GM21576 (cell line): ENCODE results near the gene MED28.

ENCODE experiments used
- ATAC-seq: cut with Tn5 transposase; IDR thresholded peaks from one replicate; pipeline ENCODE4 v1.9.1; 2021; ENCODE audit warnings: mild to moderate bottlenecking, moderate library complexity; ENCODE audit not compliant: unreplicated experiment

Gene MED28

DNA sequence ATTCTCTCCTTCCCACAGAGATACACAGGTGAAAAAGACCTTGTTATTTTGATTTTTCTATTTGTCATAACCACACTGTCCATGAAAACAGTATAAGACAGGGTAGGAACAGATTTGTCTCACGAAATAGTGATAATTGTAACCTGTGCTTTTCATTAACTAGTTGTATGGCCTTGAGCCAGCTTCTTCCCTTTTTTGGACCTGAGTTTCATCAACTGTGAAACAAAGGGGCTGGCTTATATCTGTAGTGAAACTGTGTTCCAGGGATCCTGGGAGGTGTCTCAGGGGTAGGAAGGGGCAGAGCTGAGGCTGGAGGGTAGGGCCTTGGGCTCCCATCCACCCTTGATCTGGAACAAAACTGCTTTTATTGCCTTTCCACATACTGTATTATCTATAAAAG is 50.9 kb downstream of the MED28 start:
- ATAC-seq: peak; percentile 27

GRCh38 chr4:17665852-17666251 is 51.4 kb downstream of the MED28 start:
- no peak for ATAC-seq

- ATAC-seq: peak; percentile 1
Observed at GRCh38 chr4:17667253-17667652, 52.8 kb downstream of the MED28 start.

GRCh38 chr4:17667653-17668201 is 53.3 kb downstream of the MED28 start:
- ATAC-seq: peak; percentile 32

- ATAC-seq: no peak
Observed at GRCh38 chr4:17670423-17670822, 56.0 kb downstream of the MED28 start.

DNA sequence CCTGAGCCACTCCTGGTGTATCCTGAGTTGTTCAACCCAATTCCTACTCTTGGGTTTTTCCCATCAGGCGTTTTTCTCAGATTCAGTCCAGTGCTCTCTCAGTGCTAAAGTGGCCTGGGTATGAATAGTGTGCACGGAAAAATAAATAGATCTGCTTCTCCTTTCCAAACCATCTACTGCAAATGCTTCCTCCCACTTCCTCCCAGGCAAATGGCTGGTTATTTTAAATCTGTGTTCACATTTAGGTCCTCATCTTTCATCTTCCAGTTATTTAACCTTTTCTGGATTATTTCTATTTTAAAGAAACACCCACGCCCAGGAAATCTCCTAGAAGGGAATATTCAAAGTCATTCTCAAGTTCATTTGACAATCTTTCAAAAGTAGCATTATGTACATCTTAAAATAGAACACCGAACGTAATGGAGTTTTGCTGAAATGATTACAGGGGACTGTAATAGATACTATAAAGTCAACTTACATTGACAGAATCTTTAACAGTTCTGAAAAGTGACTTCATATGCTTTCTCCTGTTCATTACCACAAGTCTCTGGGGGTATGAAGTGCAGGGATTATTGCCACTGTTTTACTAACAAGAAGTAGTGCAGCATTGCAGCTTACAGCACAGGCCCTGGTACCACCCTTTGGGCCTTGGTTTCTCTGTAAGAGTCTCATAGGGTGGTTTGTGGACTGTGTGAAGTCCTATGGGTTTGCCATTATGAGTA is 66.3 kb downstream of the MED28 start:
- no peak for ATAC-seq

DNA sequence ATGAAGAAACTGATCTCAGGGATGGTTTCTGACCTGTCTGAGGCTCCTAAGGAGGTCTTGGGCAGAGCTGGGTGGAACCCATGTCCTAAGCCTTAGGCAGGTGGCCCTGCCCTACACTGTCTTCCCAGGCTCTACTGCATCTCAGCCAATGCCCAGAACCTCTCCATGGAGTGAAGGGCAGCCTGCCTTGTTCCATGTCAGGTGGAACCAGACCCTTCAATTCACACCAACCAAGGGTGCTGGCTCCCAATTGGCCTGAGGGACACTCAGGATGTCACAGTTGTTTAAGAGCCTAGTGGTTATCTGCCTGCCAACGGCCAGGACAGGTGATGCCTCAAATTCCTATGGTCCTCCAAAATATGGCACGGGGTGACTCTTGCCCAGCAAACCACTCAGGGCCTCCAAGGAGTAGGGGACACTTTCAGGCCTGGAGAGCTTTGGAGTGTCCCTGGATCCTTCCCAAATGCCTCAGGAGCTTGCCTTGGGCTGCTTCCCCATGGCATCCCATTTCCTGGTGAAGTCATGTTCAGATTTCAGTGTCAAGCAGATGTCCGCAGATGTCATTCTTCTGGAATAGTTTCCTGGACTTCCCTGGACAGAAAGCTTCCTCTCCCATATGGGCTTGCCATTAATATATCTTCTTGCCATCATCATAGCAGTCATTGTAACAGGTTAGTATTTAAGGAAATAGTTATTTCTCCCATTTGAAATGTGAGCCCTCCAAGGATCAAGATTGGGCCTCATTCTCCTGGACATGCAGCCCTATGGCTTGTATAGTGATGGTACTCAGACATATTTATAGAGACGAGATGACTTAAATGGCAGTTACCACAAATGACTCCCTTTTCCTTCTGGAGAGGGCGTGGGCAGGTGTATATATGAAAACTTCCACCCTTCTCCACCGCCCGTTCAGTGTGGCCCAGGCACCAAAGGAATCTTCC is 67.1 kb downstream of the MED28 start:
- no peak for ATAC-seq

DNA sequence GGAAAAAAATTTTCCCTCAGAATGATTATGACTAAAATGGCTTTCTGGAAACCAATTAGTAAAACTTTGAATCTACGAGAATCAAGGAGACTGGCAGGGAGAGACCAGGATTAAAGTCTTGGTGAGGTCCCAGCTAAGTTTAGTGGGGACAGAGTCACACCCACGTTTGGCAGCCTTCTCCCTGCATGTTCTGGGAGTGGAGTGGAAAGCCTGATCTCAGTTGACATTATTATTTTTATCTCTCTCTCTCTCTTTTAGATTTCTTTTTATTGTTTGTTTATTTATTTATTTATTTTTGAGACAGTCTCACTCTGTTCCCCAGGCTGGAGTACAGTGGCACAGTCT is 67.8 kb downstream of the MED28 start:
- ATAC-seq: no peak
